Fibroblast of lung (primary cell): Measurements from ENCODE around the gene NPHP4. TPM values are rescaled to one million over a fixed set of nuclear protein-coding genes. Genes with fewer than 3 reads are reported as not detected.

Source experiments
- DNase-seq, 2 donors: peaks; one replicate each; pipeline versions ENCODE4 v3.0.0 to v3.0.0-alpha.2; 2010; ENCODE audit warnings: low read depth in 2 of 2
- H2AFZ ChIP-seq: 2 replicates; pipeline ENCODE4 v1.5.1; 2012; ENCODE audit warnings: low read length, control low read depth, inconsistent platforms
- H3K27ac ChIP-seq: 2 replicates; pipeline ENCODE4 v1.5.1; 2011; ENCODE audit warnings: low read length, control low read depth; ENCODE audit not compliant: insufficient read depth
- H3K27me3 ChIP-seq: 2 replicates; pipeline ENCODE4 v1.5.1; 2011; ENCODE audit warnings: mild to moderate bottlenecking, low read length; ENCODE audit not compliant: control insufficient read depth, insufficient read depth
- H3K36me3 ChIP-seq: 2 replicates; pipeline ENCODE4 v1.5.1; 2011; ENCODE audit warnings: low read length; ENCODE audit not compliant: control insufficient read depth, insufficient read depth
- H3K4me1 ChIP-seq: 2 replicates; pipeline ENCODE4 v1.5.1; 2011; ENCODE audit warnings: low read length; ENCODE audit not compliant: control insufficient read depth, insufficient read depth; ENCODE audit errors: extremely low read depth
- H3K4me2 ChIP-seq: 2 replicates; pipeline ENCODE4 v1.5.1; 2011; ENCODE audit warnings: low read length, control low read depth; ENCODE audit not compliant: insufficient read depth; ENCODE audit errors: extremely low read depth
- H3K4me3 ChIP-seq, 4 experiments: fragments of 200-600 bp in 1 of 4; sonication (generic) in 1 of 4; replicated peaks in 1 of 4; 2 replicates each; pipeline ENCODE4 v1.5.1; 2011 to 2016; ENCODE audit warnings: low read length in 4 of 4, low read depth in 3 of 4, mild to moderate bottlenecking in 3 of 4, control low read depth in 2 of 4, inconsistent platforms in 1 of 4, mixed read lengths in 1 of 4; ENCODE audit not compliant: insufficient read depth in 1 of 4; ENCODE audit errors: control extremely low read depth in 1 of 4
- H3K79me2 ChIP-seq: 2 replicates; pipeline ENCODE4 v1.5.1; 2012; ENCODE audit warnings: mild to moderate bottlenecking, low read length, inconsistent platforms; ENCODE audit not compliant: control insufficient read depth, insufficient read depth
- H3K9ac ChIP-seq: 2 replicates; pipeline ENCODE4 v1.5.1; 2011; ENCODE audit warnings: mild to moderate bottlenecking, low read length, control low read depth; ENCODE audit not compliant: insufficient read depth
- H3K9me3 ChIP-seq: 2 replicates; pipeline ENCODE4 v1.5.1; 2012; ENCODE audit warnings: low read depth, low read length; ENCODE audit not compliant: control insufficient read depth, insufficient read depth
- H4K20me1 ChIP-seq: 2 replicates; pipeline ENCODE4 v1.5.1; 2011; ENCODE audit warnings: low read length; ENCODE audit not compliant: control insufficient read depth, insufficient read depth; ENCODE audit errors: extremely low read depth
- EZH2 ChIP-seq: IDR thresholded peaks from 2 replicates; pipeline ENCODE4 v1.5.1; 2012; ENCODE audit warnings: low read length, control low read depth, mild to moderate bottlenecking; ENCODE audit errors: missing control alignments
- polyA plus RNA-seq, 2 donors: library from polyadenylated mRNA; depleted of rRNA in 1 of 2; stranded (reverse) in 1 of 2; unstranded in 1 of 2; fragments of >200 nt; gene quantifications; 2 replicates each; pipeline ENCODE4 v1.2.1, GENCODE V29; 2011 to 2012; ENCODE audit warnings: missing spikeins in 1 of 2
- total RNA-seq: library from RNA; depleted of rRNA; stranded (reverse); fragments of >200 nt; gene quantifications from 2 replicates; pipeline ENCODE4 v1.2.1, GENCODE V29; 2014
- TF ChIP-seq, protein P1 (sequence below), 2 donors: IDR thresholded peaks in 1 of 2; conservative IDR thresholded peaks in 1 of 2; 1 replicate in 1 of 2; 2 replicates in 1 of 2; pipeline ENCODE4 v1.5.1; 2011 to 2012; ENCODE audit warnings: low read length in 2 of 2, control low read depth in 1 of 2, inconsistent platforms in 1 of 2, low read depth in 1 of 2, mild to moderate bottlenecking in 1 of 2

The NPHP4 gene
- total and polyA plus RNA-seq, 2 donors (not counting 1 experiment from before 2014, with no cell fraction given) = 1.5 to 4.0 TPM

- no peaks in the 10 kb centered on the region for H3K9me3 ChIP-seq
- no peak overlapping the region for H2AFZ ChIP-seq
- no peaks in the 10 kb centered on the region for H3K27me3 ChIP-seq
- no peak overlapping the region for H3K27ac ChIP-seq
- no peak overlapping the region for H3K4me2 ChIP-seq
- TF ChIP-seq EZH2 = no peak
- TF ChIP-seq, protein P1, sequence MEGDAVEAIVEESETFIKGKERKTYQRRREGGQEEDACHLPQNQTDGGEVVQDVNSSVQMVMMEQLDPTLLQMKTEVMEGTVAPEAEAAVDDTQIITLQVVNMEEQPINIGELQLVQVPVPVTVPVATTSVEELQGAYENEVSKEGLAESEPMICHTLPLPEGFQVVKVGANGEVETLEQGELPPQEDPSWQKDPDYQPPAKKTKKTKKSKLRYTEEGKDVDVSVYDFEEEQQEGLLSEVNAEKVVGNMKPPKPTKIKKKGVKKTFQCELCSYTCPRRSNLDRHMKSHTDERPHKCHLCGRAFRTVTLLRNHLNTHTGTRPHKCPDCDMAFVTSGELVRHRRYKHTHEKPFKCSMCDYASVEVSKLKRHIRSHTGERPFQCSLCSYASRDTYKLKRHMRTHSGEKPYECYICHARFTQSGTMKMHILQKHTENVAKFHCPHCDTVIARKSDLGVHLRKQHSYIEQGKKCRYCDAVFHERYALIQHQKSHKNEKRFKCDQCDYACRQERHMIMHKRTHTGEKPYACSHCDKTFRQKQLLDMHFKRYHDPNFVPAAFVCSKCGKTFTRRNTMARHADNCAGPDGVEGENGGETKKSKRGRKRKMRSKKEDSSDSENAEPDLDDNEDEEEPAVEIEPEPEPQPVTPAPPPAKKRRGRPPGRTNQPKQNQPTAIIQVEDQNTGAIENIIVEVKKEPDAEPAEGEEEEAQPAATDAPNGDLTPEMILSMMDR (conservative IDR thresholded peaks at IDR 0.05 in 1 of 2, IDR thresholded peaks at IDR 0.05 in 1 of 2; ENCODE audit: low read depth in 1 of 2, low read length in 2 of 2) = no peak
- no peaks in the 10 kb centered on the region for H3K4me1 ChIP-seq
- H3K9ac ChIP-seq = no peak overlapping the region
- DNase-seq = no peak
- no peak overlapping the region for H3K4me3 ChIP-seq
- no peaks in the 10 kb centered on the region for H4K20me1 ChIP-seq
- no peaks in the 10 kb centered on the region for H3K36me3 ChIP-seq
- no peaks in the 10 kb centered on the region for H3K79me2 ChIP-seq
Measured at GRCh38 chr1:5950994-5951785, 41.0 kb downstream of the NPHP4 start.

DNA sequence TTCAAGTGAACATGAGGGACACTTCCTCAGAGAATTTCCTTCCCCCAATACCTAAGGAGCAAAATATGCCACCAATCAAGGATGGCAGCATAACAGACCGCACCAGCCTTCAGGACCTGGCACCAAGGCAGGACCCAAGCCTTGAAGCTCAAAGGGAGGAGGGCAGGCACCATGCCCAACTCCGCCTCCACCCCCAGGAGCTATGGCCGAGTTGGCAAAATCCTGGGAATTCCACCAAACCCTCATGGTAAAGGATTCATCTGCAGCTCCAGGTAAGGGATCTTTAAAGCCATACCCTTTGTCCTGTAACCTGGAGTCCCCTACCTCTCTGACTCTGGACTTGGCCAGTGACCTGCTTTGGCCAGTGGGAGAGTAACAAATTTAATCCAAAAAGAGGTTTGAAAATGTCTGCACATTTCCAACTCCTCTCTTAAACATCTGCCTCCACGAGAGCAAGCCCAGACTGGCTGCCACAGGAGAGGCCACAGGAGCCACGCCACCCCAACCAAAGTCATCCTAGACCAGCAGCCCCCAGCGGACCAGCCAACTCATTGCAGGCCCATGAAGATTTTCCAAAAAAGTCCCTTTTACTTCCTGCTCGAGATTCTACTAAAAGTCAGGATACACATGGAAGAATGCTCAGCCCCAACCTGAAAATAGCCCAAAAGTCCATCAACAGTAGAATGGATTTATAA lies 41.9 kb downstream of the NPHP4 start:
- no peak overlapping the region for H3K27ac ChIP-seq

GRCh38 chr1:5949761-5950100 lies 42.5 kb downstream of the NPHP4 start:
- Histone ChIP-seq H3K9me3 (no peaks in the 10 kb centered on the region), H3K4me3 (no peak overlapping the region), H2AFZ (no peak overlapping the region), H3K4me1 (no peaks in the 10 kb centered on the region), H3K36me3 (no peaks in the 10 kb centered on the region), H3K9ac (no peak overlapping the region), H4K20me1 (no peaks in the 10 kb centered on the region), H3K27ac (no peak overlapping the region), H3K79me2 (no peaks in the 10 kb centered on the region), H3K27me3 (no peaks in the 10 kb centered on the region), H3K4me2 (no peak overlapping the region)
- no peak for DNase-seq
- no peak for TF ChIP-seq EZH2
- TF ChIP-seq, protein P1 (conservative IDR thresholded peaks at IDR 0.05 in 1 of 2, IDR thresholded peaks at IDR 0.05 in 1 of 2; ENCODE audit: low read depth in 1 of 2, low read length in 2 of 2) = no peak

More for the DNA sequence above, 41.9 kb downstream of the NPHP4 start:
- no peak overlapping the region for H3K4me2 ChIP-seq
- no peak overlapping the region for H2AFZ ChIP-seq
- H3K9me3 ChIP-seq = no peaks in the 10 kb centered on the region
- no peak overlapping the region for H3K9ac ChIP-seq
- DNase-seq = no peak
- no peaks in the 10 kb centered on the region for H3K27me3 ChIP-seq
- no peaks in the 10 kb centered on the region for H3K79me2 ChIP-seq
- TF ChIP-seq, protein P1 (conservative IDR thresholded peaks at IDR 0.05 in 1 of 2, IDR thresholded peaks at IDR 0.05 in 1 of 2; ENCODE audit: low read depth in 1 of 2, low read length in 2 of 2) = no peak
- no peak for TF ChIP-seq EZH2
- H3K36me3 ChIP-seq = no peaks in the 10 kb centered on the region
- no peak overlapping the region for H3K4me3 ChIP-seq
- H4K20me1 ChIP-seq = no peaks in the 10 kb centered on the region
- H3K4me1 ChIP-seq = no peaks in the 10 kb centered on the region
